GM18519 (cell line): ENCODE results near the gene KIRREL2.

Source experiments
- ATAC-seq: cut with Tn5 transposase; IDR thresholded peaks from one replicate; pipeline ENCODE4 v1.9.1; 2021; ENCODE audit warnings: mild to moderate bottlenecking, moderate library complexity; ENCODE audit not compliant: unreplicated experiment, low FRiP score

The KIRREL2 gene

GRCh38 chr19:35913589-35913988, 56.9 kb downstream of the KIRREL2 start:
- no peak for ATAC-seq

GRCh38 chr19:35915443-35915842, 58.7 kb downstream of the KIRREL2 start:
- no peak for ATAC-seq
